ENCODE data around the gene SPACA6.

The SPACA6 gene

GRCh38 chr19:51739466-51740213, 46.5 kb downstream of the SPACA6 start:
- DNase-seq: no peak

DNA sequence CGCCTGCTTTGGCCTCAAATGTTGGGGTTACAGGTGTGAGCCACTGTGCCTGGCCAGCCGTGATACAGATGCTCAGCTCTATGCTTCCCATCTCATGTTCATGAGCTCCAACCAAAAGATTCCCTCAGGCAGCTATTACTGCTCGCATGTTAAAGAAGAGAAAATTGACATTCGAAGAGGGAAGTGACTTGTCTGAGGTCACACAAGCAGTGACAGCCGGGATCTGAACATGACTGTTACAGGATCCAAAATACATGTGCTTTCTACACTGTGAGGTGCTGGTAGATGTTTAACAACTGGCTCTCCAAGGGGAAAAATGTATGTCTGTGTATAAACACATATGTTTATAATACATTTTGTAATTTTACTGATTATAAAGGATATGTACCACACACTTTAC, 47.2 kb downstream of the SPACA6 start:
- DNase-seq: no peak

DNA sequence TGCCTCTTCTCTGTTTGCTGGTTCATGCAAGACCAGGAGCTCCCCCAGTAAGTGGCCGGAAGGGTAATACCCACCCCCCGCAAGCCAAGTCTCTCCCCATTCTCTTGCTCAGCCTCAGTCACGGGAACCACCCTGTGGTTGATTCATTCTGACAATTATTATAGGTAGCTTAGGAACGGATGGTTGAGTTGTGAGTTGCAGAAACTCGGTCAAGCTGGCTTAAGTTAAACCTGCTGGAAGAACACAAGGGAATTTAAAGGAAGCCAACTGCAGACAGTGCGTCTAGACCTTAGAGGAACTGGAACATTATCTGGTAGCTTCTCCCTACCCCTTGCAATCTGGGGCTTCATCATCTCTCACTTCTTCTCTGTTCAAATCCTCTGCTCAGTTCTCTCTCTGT, 49.7 kb downstream of the SPACA6 start:
- DNase-seq: no peak

DNA sequence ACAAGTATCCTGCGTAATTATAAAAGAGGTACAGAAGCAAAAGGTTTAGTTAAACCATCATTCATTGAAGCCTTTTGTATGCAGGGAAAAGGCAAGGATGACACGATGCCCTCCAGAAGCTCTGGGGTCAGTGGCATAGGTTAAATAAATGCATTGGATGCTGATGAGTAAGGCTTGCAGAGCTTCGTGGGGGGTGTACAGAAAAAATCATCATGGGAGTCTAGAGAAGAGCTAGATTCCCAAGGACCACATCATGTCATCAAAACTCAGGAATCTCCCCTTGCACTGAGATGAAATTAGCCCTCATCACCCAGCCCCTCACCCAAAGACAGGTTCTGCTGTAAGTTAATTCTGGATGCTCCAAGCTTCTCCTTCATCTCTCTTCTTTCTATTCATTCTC, 50.3 kb downstream of the SPACA6 start:
- no peak for DNase-seq

DNA sequence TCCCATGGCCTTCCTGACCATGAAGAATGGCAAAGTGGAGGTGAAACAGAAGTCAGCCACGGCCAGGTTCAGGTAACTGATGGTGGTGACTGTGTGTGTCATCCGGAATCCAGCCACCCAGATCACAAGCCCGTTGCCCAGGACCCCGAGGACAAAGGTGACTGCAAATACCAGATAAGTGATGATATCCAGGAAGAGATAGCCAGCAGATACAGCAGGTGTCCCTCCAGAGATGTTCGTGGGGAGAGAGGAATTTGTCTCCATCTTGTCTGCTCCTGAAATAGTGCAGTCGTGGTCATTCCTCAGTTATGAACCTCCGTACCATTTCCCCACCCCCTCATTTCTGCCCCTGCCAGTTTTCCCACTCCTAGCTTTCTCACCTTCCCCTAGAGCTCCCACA, 53.6 kb downstream of the SPACA6 start:
- DNase-seq: no peak

DNA sequence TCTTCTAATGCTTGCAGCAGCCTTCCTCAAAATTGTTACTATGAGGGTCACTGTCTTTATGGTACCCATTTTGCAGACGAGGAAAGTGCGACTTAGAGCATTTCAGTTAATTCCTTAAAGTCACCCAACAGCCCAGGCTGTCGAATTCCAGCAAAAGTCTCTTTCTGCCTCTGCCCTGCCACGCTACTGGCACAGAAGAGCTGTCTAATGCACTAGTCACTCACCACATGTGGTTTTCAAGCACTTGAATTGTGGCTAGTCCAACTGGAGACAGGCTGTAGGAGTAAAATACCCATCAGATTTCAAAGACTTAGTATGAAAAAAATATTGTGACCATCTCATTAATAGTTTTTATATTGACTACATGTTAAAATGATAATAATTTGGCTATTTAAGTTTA, 56.8 kb downstream of the SPACA6 start:
- no peak for DNase-seq

- DNase-seq: no peak
Observed at GRCh38 chr19:51750400-51751094, 57.4 kb downstream of the SPACA6 start.

DNA sequence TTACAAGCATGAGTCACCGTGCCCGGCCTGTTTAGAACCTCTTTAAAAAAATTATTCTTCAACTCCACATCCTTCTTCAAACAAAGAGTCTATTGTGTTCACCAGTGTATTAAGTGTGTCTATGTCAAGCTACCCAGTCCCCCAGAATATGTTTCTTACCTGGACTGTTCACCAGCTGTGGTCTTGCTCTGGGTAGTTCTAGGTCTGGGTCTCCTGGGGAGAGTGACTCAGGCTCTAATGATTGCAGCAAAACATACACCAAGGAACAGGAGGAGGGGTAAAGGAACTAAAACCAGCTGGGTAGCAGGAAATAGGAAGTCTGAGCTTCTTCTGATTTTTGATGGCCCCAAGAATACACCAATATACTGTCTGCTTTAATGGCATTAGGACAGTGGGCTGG, 58.5 kb downstream of the SPACA6 start, which contains the start of gene FPR1:
Gene FPR1, minus strand, starts transcription at position 224 of the 400 bp plus-strand sequence. CDS start 4,884 bp downstream, outside the sequence.
- DNase-seq: no peak

- no peak for DNase-seq
Observed at GRCh38 chr19:51754109-51754508, 61.0 kb downstream of the SPACA6 start.

DNA sequence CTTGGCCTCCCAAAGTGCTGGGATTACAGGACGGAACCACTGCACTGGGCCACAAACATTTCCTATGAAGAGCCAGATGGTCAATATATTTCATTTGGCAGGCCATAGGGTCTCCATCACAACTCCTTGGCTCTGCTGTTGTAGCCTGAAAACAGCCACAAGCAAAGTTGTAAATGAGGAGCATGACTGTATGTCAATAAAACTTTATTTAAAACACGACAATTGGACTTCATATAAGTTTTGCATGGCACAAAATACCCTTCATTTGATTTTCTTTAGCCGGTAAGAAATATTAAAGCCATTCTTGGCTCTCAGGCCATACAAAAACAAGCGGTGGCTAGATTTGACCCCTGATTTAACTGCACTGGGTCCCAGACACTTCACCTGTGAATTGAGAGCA, 61.6 kb downstream of the SPACA6 start:
- DNase-seq: no peak

Measured in RPMI8226 (cell line).